Cardiac muscle cell (in vitro differentiated cells and primary cell): Measurements from ENCODE around the gene SEMA4A. TPM values are rescaled to one million over a fixed set of nuclear protein-coding genes. Genes with fewer than 3 reads are reported as not detected.
A peak's percentile ranks its signal among the peaks of the same experiment; 100 is the strongest.
"Not testable (repeated sequence)": the region's sequence is repeated elsewhere in the genome, so short reads cannot be mapped to it uniquely, and the experiment has no call there.

Experiments
- DNase-seq, 2 donors: peaks; one replicate each; pipeline versions ENCODE4 v3.0.0 to v3.0.0-alpha.2; 2010 to 2017; ENCODE audit warnings: low read depth in 1 of 2, low spot score in 1 of 2
- H3K27ac ChIP-seq: fragments of 200-600 bp; sonication (generic); 2 replicates; pipeline ENCODE4 v1.5.1; 2016
- H3K27me3 ChIP-seq: fragments of 200-600 bp; sonication (generic); 2 replicates; pipeline ENCODE4 v1.6.0; 2016; ENCODE audit warnings: control low read depth
- H3K36me3 ChIP-seq: fragments of 200-600 bp; sonication (generic); 2 replicates; pipeline ENCODE4 v1.5.1; 2016; ENCODE audit warnings: control low read depth
- H3K4me1 ChIP-seq: fragments of 200-600 bp; sonication (generic); 2 replicates; pipeline ENCODE4 v1.8.1; 2017; ENCODE audit warnings: low read depth, mild to moderate bottlenecking, mixed run types
- H3K4me3 ChIP-seq: fragments of 200-600 bp; sonication (generic); 2 replicates; pipeline ENCODE4 v1.5.1; 2016; ENCODE audit warnings: mild to moderate bottlenecking
- H3K9me3 ChIP-seq: fragments of 200-600 bp; sonication (generic); 2 replicates; pipeline ENCODE4 v1.5.1; 2017; ENCODE audit warnings: low read depth, mild to moderate bottlenecking, control low read depth
- CTCF ChIP-seq: IDR thresholded peaks from 2 replicates; pipeline ENCODE4 v1.5.1; 2012; ENCODE audit warnings: low read depth, mild to moderate bottlenecking, low read length
- polyA plus RNA-seq: library from polyadenylated mRNA; unstranded; fragments of >200 nt; fragmentation: Nextera tagmentation; extraction: Ambion mirVana; gene quantifications from 2 replicates; pipeline ENCODE4 v1.2.1, GENCODE V29; 2016
- total RNA-seq: library from RNA; depleted of rRNA; stranded (reverse); fragments of >200 nt; gene quantifications from 2 replicates; pipeline ENCODE4 v1.2.3, GENCODE V29; 2016

Gene SEMA4A
- total and polyA plus RNA-seq, 2 experiments from 2014 or later = 0.65 to 8.6 TPM

DNA sequence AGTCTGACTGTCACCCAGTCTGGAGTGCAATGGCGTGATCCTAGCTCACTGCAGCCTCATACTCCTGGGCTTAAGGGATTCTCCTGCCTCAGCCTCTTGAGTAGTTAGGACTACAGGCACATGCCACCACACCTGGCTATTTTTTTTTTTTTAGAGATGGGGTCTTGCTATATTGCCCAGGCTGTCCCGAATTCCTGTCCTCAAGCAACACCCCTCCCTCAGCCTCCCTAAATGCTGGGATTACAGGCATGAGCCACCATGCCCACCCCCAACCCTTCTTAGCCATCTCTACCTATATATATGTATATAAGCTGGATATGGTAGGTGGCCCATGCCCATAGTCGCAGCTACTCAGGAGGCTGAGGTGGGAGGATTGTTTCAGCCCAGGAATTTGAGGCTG lies 27.1 kb downstream of the SEMA4A start:
- H3K27ac ChIP-seq = no peak overlapping the region

DNA sequence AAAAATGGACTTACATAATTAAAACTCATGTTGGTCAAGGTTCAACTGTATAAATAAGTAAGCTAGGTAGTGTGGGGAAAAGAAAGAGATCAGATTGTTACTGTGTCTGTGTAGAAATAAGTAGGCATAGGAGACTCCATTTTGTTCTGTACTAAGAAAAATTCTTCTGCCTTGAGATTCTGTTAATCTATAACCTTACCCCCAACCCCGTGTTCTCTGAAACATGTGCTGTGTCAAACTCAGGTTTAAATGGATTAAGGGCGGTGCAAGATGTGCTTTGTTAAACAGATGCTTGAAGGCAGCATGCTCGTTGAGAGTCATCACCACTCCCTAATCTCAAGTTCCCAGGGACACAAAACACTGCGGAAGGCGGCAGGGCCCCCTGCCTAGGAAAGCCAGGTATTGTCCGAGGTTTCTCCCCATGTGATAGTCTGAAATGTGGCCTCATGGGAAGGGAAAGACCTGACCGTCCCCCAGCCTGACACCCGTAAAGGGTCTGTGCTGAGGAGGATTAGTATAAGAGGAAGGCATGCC lies 28.1 kb downstream of the SEMA4A start:
- not testable (repeated sequence) for H3K27ac ChIP-seq, H3K4me1 ChIP-seq, DNase-seq, H3K27me3 ChIP-seq, H3K4me3 ChIP-seq, H3K9me3 ChIP-seq, H3K36me3 ChIP-seq

More for the DNA sequence above, 27.1 kb downstream of the SEMA4A start:
- DNase-seq = no peak
- no peaks in the 10 kb centered on the region for H3K27me3 ChIP-seq
- no peaks in the 10 kb centered on the region for H3K36me3 ChIP-seq
- no peaks in the 10 kb centered on the region for H3K9me3 ChIP-seq
- no peak for TF ChIP-seq CTCF
- H3K4me3 ChIP-seq = no peak overlapping the region
- peaks cover 4% of the 10 kb centered on the region for H3K4me1 ChIP-seq

DNA sequence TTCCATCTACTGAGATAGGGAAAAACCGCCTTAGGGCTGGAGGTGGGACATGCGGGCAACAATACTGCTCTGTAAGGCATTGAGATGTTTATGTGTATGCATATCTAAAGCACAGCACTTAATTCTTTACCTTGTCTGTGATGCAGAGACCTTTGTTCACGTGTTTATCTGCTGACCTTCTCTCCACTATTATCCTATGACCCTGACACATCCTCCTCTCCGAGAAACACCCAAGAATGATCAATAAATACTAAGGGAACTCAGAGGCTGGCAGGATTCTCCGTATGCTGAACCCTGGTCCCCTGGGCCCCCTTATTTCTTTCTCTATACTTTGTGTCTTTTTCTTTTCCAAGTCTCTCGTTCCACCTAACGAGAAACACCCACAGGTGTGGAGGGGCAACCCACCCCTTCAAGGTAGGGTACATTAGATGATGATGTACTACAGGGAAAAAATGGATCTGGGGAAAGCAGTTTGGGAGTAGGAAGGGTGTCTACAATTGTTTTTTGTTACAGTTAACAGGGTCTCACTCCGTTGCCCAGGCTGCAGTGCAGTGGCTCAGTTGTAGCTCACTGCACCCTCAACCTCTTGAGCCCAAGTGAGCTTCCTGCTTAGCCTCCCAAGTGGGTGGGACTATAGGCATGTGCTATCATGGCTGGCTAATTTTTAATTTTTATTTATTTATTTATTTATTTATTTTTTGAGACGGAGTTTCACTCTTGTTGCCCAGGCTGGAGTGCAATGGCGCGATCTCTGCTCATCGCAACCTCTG lies 28.8 kb downstream of the SEMA4A start:
- H3K9me3 ChIP-seq, H3K27ac ChIP-seq, DNase-seq, H3K4me3 ChIP-seq, H3K4me1 ChIP-seq, H3K36me3 ChIP-seq, H3K27me3 ChIP-seq: not testable (repeated sequence)

DNA sequence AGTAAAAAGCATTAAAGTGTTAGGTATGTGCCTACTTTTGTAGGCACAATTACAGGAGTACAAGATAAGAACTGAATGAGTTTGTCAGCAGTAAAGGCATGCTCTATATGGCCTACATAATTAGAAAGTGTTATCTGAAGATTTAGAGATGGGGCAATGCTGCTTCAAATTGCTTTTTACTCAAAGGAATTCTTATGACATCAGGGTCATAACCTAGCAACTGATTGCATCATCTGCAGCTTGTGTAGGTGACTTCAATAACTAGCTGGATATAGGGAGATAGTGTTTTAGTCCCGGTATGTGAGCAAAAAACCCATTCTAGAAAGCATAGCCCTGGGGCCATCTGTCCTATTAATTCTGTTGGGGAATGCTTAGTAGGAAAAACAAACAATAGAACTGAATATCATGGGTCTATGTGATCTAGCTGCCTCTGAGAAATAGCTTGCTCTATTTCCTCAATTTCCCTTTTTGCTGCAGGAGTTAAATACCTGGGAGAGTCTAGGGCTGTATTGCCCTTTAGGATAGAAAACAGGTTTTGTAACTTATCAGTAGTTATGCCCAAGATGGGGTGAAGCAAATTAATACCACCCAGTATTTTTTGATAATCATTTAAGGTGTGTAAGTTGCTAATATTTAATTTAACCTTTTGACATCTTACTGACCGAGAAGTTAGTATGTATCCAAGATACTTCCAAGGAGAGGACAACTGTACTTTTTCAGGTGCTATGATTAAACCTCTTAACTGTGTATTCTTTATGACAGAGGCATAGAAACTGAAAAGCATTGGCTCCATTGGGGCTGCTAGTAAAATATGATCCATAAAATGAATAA lies 33.2 kb downstream of the SEMA4A start:
- not testable (repeated sequence) for H3K27me3 ChIP-seq, H3K4me3 ChIP-seq, H3K27ac ChIP-seq, H3K9me3 ChIP-seq, H3K4me1 ChIP-seq, DNase-seq, H3K36me3 ChIP-seq

- not testable (repeated sequence) for H3K27me3 ChIP-seq, DNase-seq, H3K36me3 ChIP-seq, H3K9me3 ChIP-seq, H3K4me1 ChIP-seq, H3K27ac ChIP-seq, H3K4me3 ChIP-seq
These were observed 36.9 kb downstream of the SEMA4A start for GRCh38 chr1:156190265-156190664.

- Histone ChIP-seq H3K27ac (no peak overlapping the region), H3K36me3 (no peaks in the 10 kb centered on the region), H3K4me3 (no peak overlapping the region), H3K27me3 (no peaks in the 10 kb centered on the region), H3K4me1 (peaks cover 4% of the 10 kb centered on the region), H3K9me3 (no peaks in the 10 kb centered on the region)
- DNase-seq = no peak
- no peak for TF ChIP-seq CTCF
These were observed 38.0 kb downstream of the SEMA4A start for GRCh38 chr1:156191292-156191964.

GRCh38 chr1:156193208-156193487 lies 39.8 kb downstream of the SEMA4A start:
- DNase-seq = no peak
- peak overlapping the region; percentile 84 for H3K27ac ChIP-seq
- TF ChIP-seq CTCF = no peak
- H3K4me1 ChIP-seq = peaks cover 4% of the 10 kb centered on the region
- H3K4me3 ChIP-seq = peak overlapping the region; percentile 78
- H3K36me3 ChIP-seq = no peaks in the 10 kb centered on the region
- H3K27me3 ChIP-seq = no peaks in the 10 kb centered on the region
- no peaks in the 10 kb centered on the region for H3K9me3 ChIP-seq
